Fibroblast of lung (primary cell): Measurements from ENCODE around the gene NAT8L. TPM values are rescaled to one million over a fixed set of nuclear protein-coding genes. Genes with fewer than 3 reads are reported as not detected.

Experiments used
- DNase-seq, 2 donors: peaks; one replicate each; pipeline versions ENCODE4 v3.0.0 to v3.0.0-alpha.2; 2010; ENCODE audit warnings: low read depth in 2 of 2
- H2AFZ ChIP-seq: 2 replicates; pipeline ENCODE4 v1.5.1; 2012; ENCODE audit warnings: low read length, control low read depth, inconsistent platforms
- H3K27ac ChIP-seq: 2 replicates; pipeline ENCODE4 v1.5.1; 2011; ENCODE audit warnings: low read length, control low read depth; ENCODE audit not compliant: insufficient read depth
- H3K27me3 ChIP-seq: 2 replicates; pipeline ENCODE4 v1.5.1; 2011; ENCODE audit warnings: mild to moderate bottlenecking, low read length; ENCODE audit not compliant: control insufficient read depth, insufficient read depth
- H3K36me3 ChIP-seq: 2 replicates; pipeline ENCODE4 v1.5.1; 2011; ENCODE audit warnings: low read length; ENCODE audit not compliant: control insufficient read depth, insufficient read depth
- H3K4me1 ChIP-seq: 2 replicates; pipeline ENCODE4 v1.5.1; 2011; ENCODE audit warnings: low read length; ENCODE audit not compliant: control insufficient read depth, insufficient read depth; ENCODE audit errors: extremely low read depth
- H3K4me2 ChIP-seq: 2 replicates; pipeline ENCODE4 v1.5.1; 2011; ENCODE audit warnings: low read length, control low read depth; ENCODE audit not compliant: insufficient read depth; ENCODE audit errors: extremely low read depth
- H3K4me3 ChIP-seq, 4 experiments: fragments of 200-600 bp in 1 of 4; sonication (generic) in 1 of 4; replicated peaks in 1 of 4; 2 replicates each; pipeline ENCODE4 v1.5.1; 2011 to 2016; ENCODE audit warnings: low read length in 4 of 4, low read depth in 3 of 4, mild to moderate bottlenecking in 3 of 4, control low read depth in 2 of 4, inconsistent platforms in 1 of 4, mixed read lengths in 1 of 4; ENCODE audit not compliant: insufficient read depth in 1 of 4; ENCODE audit errors: control extremely low read depth in 1 of 4
- H3K79me2 ChIP-seq: 2 replicates; pipeline ENCODE4 v1.5.1; 2012; ENCODE audit warnings: mild to moderate bottlenecking, low read length, inconsistent platforms; ENCODE audit not compliant: control insufficient read depth, insufficient read depth
- H3K9ac ChIP-seq: 2 replicates; pipeline ENCODE4 v1.5.1; 2011; ENCODE audit warnings: mild to moderate bottlenecking, low read length, control low read depth; ENCODE audit not compliant: insufficient read depth
- H3K9me3 ChIP-seq: 2 replicates; pipeline ENCODE4 v1.5.1; 2012; ENCODE audit warnings: low read depth, low read length; ENCODE audit not compliant: control insufficient read depth, insufficient read depth
- H4K20me1 ChIP-seq: 2 replicates; pipeline ENCODE4 v1.5.1; 2011; ENCODE audit warnings: low read length; ENCODE audit not compliant: control insufficient read depth, insufficient read depth; ENCODE audit errors: extremely low read depth
- EZH2 ChIP-seq: IDR thresholded peaks from 2 replicates; pipeline ENCODE4 v1.5.1; 2012; ENCODE audit warnings: low read length, control low read depth, mild to moderate bottlenecking; ENCODE audit errors: missing control alignments
- polyA plus RNA-seq, 2 donors: library from polyadenylated mRNA; depleted of rRNA in 1 of 2; stranded (reverse) in 1 of 2; unstranded in 1 of 2; fragments of >200 nt; gene quantifications; 2 replicates each; pipeline ENCODE4 v1.2.1, GENCODE V29; 2011 to 2012; ENCODE audit warnings: missing spikeins in 1 of 2
- total RNA-seq: library from RNA; depleted of rRNA; stranded (reverse); fragments of >200 nt; gene quantifications from 2 replicates; pipeline ENCODE4 v1.2.1, GENCODE V29; 2014
- TF ChIP-seq, protein P1 (sequence below), 2 donors: IDR thresholded peaks in 1 of 2; conservative IDR thresholded peaks in 1 of 2; 1 replicate in 1 of 2; 2 replicates in 1 of 2; pipeline ENCODE4 v1.5.1; 2011 to 2012; ENCODE audit warnings: low read length in 2 of 2, control low read depth in 1 of 2, inconsistent platforms in 1 of 2, low read depth in 1 of 2, mild to moderate bottlenecking in 1 of 2

Gene NAT8L
- total and polyA plus RNA-seq, 2 donors (not counting 1 experiment from before 2014, with no cell fraction given): 0.01 to 0.17 TPM

GRCh38 chr4:2066011-2066551, 7.0 kb downstream of the NAT8L start:
- no peaks in the 10 kb centered on the region for H3K4me1 ChIP-seq
- DNase-seq: no peak
- no peak overlapping the region for H3K9ac ChIP-seq
- H3K27me3 ChIP-seq: no peaks in the 10 kb centered on the region
- no peaks in the 10 kb centered on the region for H3K36me3 ChIP-seq
- H3K79me2 ChIP-seq: no peaks in the 10 kb centered on the region
- no peak for TF ChIP-seq EZH2
- TF ChIP-seq, protein P1, sequence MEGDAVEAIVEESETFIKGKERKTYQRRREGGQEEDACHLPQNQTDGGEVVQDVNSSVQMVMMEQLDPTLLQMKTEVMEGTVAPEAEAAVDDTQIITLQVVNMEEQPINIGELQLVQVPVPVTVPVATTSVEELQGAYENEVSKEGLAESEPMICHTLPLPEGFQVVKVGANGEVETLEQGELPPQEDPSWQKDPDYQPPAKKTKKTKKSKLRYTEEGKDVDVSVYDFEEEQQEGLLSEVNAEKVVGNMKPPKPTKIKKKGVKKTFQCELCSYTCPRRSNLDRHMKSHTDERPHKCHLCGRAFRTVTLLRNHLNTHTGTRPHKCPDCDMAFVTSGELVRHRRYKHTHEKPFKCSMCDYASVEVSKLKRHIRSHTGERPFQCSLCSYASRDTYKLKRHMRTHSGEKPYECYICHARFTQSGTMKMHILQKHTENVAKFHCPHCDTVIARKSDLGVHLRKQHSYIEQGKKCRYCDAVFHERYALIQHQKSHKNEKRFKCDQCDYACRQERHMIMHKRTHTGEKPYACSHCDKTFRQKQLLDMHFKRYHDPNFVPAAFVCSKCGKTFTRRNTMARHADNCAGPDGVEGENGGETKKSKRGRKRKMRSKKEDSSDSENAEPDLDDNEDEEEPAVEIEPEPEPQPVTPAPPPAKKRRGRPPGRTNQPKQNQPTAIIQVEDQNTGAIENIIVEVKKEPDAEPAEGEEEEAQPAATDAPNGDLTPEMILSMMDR (conservative IDR thresholded peaks at IDR 0.05 in 1 of 2, IDR thresholded peaks at IDR 0.05 in 1 of 2; ENCODE audit: low read depth in 1 of 2, low read length in 2 of 2): no peak
- no peak overlapping the region for H3K4me2 ChIP-seq
- no peak overlapping the region for H3K27ac ChIP-seq
- H4K20me1 ChIP-seq: no peaks in the 10 kb centered on the region
- no peaks in the 10 kb centered on the region for H3K9me3 ChIP-seq
- no peak overlapping the region for H2AFZ ChIP-seq
- no peak overlapping the region for H3K4me3 ChIP-seq

GRCh38 chr4:2066571-2067445, 7.7 kb downstream of the NAT8L start:
- Histone ChIP-seq H3K27me3 (no peaks in the 10 kb centered on the region), H3K4me1 (no peaks in the 10 kb centered on the region), H3K4me2 (no peak overlapping the region), H3K36me3 (no peaks in the 10 kb centered on the region), H4K20me1 (no peaks in the 10 kb centered on the region), H3K4me3 (no peak overlapping the region), H2AFZ (no peak overlapping the region), H3K9ac (no peak overlapping the region), H3K9me3 (no peaks in the 10 kb centered on the region), H3K79me2 (no peaks in the 10 kb centered on the region), H3K27ac (no peak overlapping the region)
- no peak for TF ChIP-seq EZH2
- TF ChIP-seq, protein P1 (conservative IDR thresholded peaks at IDR 0.05 in 1 of 2, IDR thresholded peaks at IDR 0.05 in 1 of 2; ENCODE audit: low read depth in 1 of 2, low read length in 2 of 2): no peak
- no peak for DNase-seq

DNA sequence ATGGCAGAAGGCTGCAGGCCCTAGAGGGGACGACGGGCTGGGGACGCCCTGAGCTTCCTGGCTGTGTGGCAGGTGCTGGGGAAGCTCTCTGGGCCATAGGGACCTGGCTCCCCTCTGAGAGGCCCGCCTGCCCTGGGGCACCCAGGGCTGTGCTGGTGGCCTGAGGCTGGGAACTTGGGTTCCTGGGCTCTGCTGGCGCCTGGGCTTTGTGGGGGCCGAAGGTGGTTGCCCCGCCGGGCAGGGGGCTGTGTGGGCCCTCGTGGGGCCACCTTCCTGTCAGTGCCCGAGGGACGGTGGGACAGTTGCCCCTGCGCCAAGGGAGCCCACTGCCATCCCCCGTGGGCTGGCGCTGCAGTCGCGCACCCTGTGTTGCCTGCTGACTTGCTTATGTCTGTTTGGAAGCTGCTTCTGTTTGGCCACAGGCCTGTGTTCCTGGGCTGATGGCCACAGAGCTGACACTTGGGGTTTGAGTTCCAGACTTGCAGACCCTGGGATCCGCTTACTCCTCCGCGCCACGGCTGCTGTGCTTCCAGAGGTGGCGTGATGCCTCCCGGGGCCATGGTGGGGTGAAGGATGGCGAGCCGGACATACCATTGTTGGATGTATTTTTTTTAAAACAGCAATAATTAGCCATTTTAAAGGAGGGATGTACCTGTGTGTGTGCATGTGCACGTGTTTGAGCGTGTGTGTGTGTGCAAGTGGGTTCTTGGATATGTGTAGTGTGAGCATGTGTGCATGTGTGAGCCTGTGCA, 8.5 kb downstream of the NAT8L start:
- no peak overlapping the region for H2AFZ ChIP-seq
- no peak for TF ChIP-seq EZH2
- TF ChIP-seq, protein P1 (conservative IDR thresholded peaks at IDR 0.05 in 1 of 2, IDR thresholded peaks at IDR 0.05 in 1 of 2; ENCODE audit: low read depth in 1 of 2, low read length in 2 of 2): no peak
- no peaks in the 10 kb centered on the region for H3K4me1 ChIP-seq
- DNase-seq: no peak
- H3K4me2 ChIP-seq: no peak overlapping the region
- H3K27ac ChIP-seq: no peak overlapping the region
- no peak overlapping the region for H3K9ac ChIP-seq
- H3K9me3 ChIP-seq: no peaks in the 10 kb centered on the region
- no peak overlapping the region for H3K4me3 ChIP-seq
- H3K36me3 ChIP-seq: no peaks in the 10 kb centered on the region
- H3K27me3 ChIP-seq: no peaks in the 10 kb centered on the region
- no peaks in the 10 kb centered on the region for H4K20me1 ChIP-seq
- no peaks in the 10 kb centered on the region for H3K79me2 ChIP-seq
